LHCN-M2 (cell line): ENCODE data around the gene PPP1R9A. TPM values are rescaled to one million over a fixed set of nuclear protein-coding genes. Genes with fewer than 3 reads are reported as not detected.

ENCODE experiments used
- DNase-seq: peaks from one replicate; pipeline ENCODE4 v3.0.0-alpha.2; 2012; ENCODE audit warnings: low read depth
- total RNA-seq: library from RNA; depleted of rRNA; stranded (reverse); fragments of >200 nt; gene quantifications from 2 replicates; pipeline ENCODE4 v1.2.3, GENCODE V29; 2014

Gene PPP1R9A
- total RNA-seq, 1 experiment from 2014 or later = 1.6 TPM

DNA sequence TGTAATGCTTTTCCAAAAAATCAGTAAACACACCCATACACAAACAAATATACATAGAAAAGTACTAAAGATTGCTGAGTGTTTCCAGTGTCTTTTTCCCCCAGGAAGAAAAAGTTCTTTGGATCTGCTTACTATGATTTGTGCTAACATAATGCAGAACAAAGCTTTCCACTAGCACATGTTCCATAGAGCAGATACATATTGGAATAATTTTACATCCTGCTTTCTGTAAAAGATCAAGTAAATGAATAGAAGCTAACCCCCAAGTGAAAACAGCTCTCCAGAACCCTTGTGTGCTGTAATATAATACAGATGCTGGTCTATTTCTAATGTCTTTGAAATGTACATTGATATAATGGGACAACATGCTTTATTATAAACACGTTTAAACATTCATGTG is 291.5 kb downstream of the PPP1R9A start:
- no peak for DNase-seq

DNA sequence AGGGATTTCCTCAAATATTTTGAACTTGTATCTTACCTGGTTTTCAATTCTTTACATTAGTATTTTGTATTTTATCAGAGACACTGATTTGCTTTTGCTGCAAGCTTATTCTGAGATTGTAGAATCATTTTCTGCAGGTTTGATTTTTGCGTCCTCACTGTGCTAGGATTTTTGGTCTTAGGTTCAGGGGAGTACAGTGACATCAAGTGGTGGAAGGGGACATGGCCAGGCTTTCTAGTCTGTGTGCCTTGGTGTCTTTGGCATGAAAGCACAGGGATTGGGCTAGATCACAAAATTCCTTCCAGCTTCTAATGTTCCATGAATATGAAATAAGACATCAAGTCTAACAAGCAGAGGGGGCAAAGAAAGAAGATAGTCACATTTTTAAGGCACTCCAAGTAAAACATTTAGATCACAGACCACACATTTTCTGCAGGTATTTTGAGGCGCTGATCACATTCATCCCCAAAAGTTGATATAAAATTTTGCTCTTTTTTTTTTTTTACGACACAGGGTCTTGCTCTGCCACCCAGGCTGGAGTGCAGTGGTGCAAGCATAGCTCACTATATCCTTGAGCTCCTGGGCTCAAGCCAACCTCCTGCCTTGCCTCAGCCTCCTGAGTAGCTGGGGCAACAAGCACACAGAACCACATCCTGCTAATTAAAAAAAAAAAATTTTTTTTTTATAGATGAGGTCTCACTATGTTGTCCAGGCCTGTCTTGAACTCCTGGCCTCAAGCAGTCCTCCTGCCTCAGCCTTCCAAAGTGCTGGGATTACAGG is 292.6 kb downstream of the PPP1R9A start:
- peak; percentile 67 for DNase-seq

DNA sequence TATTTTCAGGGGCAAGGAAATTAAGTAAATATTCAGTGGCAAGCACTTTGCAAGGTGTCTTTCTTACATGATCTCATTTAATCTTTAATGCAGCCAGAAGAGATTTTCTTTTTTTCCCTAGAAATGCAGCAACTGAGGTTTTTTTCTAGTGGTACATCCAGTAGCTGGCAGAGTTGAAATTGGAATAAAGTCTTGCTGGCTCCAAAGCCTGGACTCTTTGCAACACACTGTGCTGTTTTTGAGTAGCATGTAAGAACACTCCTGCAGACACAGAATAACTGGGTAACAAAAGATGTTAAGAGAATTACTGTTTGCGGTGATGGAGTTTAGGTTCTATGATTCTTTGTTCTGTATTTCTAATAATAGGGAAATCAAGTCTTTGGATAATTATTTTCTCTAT is 293.3 kb downstream of the PPP1R9A start:
- no peak for DNase-seq

DNA sequence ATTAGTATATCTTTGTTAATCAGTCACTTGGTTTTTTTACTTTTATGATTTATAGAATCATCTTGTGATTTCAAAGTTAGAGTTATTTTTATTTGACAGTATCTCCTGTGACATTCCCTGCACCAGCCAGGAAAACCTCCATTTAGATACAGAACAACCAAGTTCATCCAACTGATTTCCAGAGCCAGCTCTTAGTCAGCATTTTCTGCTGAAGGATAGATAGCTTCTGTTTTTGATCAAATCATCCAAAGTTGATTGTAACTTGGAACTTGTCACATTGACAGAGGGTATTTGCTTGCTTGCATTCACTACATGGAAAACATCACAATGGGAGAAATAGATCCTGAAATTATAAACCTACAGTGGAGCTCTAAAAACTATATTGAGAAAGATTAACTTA is 294.3 kb downstream of the PPP1R9A start:
- DNase-seq = no peak

DNA sequence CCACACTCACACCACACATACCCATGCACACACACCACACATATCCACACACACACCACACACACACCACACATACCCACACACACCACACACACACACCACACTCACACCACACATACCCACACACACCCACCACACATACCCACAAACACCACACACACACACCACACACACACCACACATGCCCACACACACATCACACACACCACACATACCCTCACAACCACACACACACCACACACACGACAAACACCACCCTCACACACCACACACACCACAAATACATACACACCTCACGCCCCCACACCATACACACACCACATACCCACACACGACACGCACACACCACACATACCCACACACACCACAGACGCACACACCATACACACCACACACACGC is 297.2 kb downstream of the PPP1R9A start:
- DNase-seq = no peak

DNA sequence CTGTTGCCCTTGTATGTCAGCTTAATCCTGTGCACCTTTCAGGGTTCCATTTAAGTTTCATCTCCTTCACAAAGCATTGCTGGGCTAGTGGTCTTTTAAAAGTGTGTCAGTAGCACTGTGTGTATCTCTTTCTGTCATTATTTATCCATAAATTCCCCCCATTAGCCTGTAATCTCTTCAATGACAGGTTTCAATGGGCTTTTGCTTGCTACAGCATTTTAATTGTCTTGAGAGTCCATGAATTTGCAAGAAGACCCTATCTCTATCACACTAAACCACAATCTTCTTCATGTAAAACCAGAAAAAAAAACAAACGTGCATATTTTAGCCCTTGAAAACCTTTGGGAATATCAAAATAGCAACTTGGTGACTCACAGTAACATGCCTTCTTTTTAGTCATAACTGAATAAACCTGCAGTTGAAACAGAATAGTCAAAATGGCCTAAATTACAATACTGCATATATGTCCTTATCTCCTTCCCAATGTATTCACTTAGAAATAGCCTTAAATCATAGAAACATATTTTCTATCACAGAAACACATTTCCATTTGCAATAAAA is 298.4 kb downstream of the PPP1R9A start:
- DNase-seq = peak; percentile 94

DNA sequence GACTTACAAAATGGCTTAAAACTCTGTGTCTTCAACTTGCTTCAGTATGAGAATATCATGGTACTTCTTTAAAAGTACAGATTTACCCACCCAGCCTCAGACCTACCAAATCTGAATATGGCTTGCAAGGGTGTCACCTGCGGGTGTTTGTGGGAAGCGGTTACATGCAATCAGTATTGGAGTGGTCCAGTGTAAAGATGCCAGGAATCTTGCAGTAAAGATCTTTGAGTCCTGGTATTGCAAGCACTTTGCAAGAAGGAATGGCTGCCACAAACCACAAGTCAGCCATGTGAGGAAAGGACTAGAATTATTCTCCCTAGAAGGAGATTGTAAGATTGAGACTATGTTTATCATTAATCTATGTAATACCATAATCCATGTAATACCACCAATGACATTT is 301.9 kb downstream of the PPP1R9A start:
- DNase-seq = peak; percentile 14

DNA sequence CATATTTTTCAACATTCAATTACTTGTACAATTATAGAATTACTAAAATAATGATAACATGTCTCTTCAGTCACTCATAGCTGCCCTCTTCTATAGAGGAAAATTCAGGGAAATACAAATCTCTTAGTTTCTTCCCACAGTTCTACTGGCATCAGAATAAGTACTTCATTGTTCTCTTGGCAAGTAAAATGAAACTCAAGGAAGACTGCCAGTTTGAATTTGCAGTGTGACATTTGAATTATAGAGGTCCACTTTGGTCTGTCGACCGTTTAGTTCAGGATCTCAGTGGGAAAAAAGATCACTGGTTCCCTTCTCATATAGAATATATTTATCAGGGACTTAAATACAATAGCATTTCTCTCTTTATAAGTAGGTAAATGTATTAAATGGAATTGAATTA is 302.4 kb downstream of the PPP1R9A start:
- no peak for DNase-seq

DNA sequence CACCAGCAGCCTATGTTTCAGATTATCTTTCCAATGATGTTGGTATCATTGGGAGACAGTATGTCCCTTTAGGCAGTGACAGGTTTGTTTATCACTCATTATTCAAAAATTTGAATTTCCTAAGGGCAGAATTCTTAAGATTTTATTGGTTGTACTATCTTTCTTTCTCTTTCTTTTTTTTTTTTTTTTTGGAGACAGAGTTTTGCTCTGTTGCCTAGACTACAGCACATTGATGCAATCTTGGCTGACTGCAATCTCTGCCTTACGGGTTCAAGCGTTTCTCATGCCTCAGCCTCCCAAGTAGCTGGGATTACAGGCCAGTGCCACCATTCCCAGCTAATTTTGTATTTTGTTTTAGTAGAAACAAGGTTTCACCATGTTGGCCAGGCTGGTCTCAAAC is 305.8 kb downstream of the PPP1R9A start:
- peak; percentile 21 for DNase-seq

DNA sequence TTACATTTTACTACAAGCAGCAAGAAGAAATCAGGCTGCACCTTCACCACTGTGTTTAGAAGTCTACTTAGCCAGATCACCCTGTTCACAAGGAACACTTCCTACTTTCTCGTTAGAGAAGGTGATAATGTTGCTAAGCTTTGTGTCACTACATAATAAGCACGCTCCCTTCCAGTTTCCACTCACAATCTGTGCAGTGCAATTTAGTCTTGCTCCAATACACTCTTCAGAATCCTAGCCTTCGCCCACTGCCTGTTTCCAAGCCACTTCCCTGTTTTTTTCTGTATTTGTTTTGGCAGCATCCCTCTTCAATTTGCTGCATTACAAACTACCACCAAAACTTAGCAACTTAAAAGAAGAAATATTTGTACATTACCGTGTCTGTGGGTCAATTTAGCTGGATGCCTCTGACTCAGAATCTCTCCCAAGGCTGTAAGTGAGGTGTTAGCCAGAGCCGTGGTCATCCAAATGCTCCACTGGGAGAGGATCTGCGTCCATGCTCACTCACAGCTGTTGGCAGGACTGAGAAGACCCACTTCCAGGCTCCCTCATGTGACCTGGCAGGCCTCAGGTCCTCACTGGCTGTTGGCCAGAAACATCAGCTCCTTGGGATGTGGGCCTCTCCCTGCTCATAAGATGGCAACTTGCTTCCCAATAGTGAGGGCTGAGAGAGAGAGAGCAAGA is 306.6 kb downstream of the PPP1R9A start:
- peak; percentile 97 for DNase-seq

DNA sequence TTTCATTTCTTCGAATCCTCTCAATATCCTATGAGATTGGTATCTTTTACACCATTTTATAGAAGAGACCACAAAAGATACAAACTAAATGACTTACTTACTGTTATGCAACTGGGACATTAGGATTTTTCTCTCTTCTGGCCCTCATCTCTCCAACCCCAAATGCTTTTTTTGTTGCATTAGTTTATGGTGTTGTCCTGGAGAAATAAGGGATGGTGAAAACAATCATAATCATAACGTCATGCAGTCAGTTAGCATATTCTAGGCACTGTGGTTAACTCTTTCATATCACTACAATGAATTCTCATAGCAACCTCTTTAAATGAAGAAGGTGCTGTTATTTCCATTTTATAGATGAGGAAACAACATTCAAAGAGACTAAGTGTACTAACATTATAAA is 312.3 kb downstream of the PPP1R9A start:
- DNase-seq = no peak

DNA sequence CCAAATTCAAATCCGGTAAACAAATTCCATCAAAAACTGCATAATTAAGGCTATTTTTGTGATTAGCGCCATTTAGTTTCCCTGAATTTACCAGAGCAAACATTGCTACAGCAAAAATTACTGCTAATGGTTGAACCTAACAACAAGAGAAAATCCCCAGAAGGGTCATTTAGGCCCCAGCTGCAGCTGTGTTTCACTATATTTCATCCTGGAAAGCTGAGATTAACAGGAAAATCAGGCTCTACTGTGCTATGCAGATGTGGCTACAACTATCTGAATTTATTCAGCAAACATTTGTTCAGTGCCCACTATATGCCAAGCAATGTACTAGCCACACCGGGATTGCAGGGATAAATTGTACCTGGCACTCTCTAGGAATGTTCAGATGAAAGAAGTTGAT is 312.9 kb downstream of the PPP1R9A start:
- no peak for DNase-seq

DNA sequence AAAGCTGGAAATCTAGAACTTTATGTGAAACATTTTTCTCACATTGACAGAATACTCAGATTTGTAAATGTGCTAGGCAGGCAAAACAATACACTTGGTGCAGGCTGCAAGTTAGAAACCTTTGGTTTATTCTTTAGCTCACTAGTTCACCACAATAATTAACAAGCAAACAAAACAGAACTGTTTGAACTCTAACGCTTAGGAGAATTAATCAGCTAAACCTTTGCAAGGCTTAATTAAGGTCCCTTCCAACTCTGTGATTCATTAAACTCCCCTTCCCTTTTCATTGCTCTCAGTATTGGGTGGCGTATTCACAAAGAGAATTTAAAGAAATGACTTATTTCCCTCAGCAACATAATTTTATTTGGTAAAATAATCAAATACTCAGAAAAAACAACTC is 317.9 kb downstream of the PPP1R9A start:
- no peak for DNase-seq

DNA sequence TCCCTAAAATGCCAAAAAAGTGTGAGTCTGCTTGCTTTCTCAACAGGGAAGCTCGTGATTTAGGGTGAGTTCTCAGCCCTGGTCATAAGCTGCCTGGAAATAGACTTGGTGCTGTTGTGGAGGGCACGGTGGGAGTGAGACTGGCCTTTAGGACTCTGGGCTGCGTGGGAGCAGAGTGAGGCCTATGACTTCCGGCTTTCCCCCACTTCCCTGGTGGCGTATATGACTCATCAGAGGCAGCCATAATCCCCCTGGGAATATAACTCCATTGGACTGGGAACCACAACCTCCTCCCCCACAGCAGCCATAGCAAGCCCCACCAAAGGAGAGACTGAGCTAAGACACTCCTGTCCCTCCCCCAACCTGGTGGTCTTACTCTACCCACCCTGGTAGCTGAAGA is 321.9 kb downstream of the PPP1R9A start:
- peak; percentile 19 for DNase-seq

DNA sequence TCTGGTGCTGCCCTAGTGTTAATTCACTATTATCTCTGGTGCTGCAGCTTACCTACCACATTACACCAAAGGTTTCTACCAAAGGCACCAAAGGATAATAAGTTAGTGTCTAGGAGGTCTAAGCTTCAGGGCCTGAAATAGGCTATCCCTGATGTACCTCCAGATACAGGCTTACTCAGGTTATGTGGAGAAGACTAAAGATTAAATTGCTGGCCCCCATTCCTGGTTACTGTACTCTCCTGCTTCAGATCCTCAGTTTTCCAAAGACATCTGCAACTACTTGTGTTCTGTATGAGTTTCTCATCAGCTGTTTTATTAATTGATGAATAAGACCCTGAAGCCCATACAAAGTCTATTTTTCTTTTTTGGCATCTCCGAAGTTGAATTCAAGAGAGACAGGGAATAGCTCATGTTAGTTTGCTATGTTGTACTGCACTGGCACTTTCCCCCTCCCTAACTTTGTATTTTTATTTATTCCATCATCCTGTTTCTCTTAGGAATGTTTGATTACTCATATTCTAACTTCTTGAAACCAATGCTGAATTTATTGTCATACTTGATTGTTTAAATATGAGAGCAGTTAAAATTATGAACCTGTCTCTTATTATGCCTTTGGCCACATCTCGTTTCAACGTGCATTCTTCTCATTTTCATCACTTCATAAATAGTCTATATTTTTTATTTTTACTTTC is 331.0 kb downstream of the PPP1R9A start:
- DNase-seq = peak; percentile 11

DNA sequence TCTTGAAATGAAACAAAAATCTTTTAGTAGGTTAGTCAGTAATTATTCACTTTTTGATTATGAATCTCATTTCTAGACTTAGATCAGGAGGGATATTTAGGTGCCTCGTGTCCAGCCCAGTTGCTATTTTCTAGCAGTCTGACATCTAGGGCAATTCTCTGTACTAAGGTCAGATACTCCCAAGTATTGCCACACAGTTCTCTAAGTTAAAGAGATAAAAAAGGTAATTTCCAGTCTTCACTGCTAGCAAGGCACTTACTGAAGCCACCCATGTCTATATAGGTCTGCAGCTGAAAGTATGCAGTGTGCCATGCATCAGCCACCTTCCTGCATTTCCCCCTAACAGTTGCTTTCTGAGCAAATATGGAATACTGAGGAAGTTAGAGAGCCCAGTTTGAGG is 333.5 kb downstream of the PPP1R9A start:
- no peak for DNase-seq

DNA sequence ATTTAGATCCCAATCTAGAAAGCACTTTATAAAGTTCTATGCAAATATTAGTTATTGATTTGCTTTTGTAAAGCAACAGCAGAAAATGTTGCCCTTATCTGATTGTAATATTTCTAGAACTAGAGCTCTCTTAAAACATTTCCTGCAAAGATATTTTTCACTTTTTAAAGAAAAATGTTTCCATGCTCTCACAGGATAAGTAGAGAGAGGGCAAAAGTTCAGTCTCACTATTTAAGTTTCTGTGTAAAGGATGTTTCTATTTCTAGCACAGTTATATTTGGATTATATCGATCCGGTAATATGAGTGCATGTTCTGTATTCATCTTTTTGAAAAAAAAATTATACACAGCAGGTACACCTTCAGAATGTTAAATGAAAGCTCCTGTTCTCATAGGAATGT is 334.9 kb downstream of the PPP1R9A start:
- no peak for DNase-seq

DNA sequence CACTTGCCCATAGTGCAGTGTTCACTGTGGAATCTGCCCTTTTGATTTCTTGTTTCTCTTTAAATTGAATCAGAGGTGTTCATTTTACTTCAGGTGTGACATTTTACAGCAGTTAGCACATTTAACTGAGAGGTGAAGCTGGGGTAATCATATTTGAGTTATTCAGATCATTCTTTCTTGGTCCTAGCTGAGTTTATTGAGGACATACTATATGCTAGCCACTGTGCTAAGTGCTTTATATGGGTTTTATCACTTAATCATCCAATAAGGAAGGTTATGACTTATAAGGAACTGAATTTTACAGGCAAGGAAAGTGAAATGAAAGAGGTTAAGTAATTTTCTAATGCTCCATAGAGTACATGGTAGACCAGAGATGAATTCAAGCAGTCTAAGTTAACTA is 337.2 kb downstream of the PPP1R9A start:
- DNase-seq = no peak

DNA sequence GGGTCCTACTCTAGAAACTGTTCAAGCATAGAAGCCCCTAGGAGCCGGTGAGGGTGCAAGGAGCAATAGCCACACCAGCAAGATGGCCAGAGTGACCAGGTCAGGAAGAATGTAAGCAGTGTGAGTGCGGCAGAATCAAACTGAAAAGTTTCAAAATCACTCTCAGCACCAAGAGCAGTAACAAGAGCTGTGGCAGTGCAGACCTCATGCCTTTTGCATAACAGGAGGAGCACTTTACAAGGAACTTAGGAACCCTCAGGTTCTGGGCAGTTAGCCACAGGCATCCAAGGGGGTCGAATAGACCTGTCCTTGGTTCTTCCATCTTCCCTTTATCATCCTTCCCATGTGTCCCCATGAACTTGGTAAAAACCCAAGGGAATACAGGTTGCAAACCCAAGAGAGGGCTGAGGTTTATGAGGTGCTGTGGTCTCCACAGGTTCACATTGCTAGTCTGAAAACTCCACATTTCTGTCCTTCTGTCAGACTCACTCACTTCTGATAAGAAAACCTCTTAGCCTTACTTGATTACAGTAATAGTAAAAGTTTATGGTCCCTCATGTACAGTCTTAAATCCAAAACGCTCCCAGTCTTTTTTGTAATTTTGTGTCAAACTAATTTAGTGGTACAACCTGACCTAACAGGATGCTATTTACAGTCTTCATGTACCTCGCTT is 338.6 kb downstream of the PPP1R9A start:
- DNase-seq = no peak

DNA sequence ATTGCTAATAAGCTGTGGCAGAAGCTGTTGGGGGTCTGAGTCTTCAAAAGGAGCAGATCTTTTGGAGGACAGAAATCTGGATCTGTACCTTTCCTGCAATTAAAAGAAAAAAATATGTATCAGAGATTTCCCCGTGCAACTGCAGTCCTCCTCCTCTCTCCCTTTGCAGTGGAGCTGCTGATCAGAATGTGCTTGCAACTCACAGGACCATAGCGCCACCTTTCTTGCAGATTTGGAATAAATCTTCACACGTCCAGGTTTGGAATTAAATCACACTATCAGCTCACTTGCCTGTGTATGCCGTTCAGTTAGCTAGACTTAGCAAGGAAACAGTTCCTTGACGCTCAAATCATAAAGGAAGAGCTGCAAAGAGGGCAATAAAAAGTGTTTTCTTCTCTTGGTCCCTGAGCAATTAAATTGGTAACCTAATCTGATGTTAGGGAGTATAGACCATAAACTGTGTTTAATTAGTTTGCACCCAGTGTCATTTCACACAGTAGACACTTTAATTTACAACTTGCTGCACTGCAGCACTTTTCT is 339.5 kb downstream of the PPP1R9A start:
- DNase-seq = peak; percentile 86

DNA sequence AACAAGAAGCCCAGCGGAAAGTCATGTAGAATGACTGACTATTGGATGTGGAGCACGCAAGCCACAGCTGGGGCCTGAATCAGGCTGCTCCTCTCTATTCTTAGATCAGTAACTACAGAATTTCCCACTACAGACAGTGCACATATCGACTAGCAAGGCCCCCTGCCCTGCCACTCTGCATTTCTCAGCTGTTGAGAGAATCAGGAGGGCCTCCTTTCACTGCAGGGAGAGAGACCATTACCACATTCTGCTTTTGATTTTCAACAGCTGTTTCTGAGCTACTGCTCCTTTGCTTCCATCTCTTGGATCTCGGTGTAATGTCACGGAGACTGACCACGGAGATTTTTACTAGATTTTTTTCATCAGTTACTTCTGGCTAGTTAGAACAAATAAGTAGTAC is 343.2 kb downstream of the PPP1R9A start:
- DNase-seq = no peak

DNA sequence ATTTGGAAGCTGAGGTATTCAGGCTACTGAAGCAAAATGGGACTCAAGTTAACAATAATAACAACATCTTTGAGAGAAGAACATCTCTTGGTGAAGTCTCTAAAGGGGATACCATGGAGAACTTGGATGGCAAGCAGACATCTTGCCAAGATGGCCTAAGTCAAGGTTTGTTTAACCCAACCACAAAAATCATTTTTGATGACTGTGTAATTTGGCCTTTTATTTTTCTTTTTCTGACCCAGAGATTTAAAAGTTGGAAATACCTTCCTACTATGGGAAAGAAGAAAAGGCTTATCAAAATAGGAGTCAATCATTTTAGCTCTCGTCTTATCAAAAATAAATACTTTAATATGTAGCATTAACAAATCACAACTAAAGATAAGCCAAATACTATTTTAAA is 344.6 kb downstream of the PPP1R9A start:
- no peak for DNase-seq
